AG04449 (cell line): ENCODE results near the gene PYCR2.

Experiments used
- CTCF ChIA-PET: fragments of 350-600 bp; formaldehyde crosslinking; extraction: SDS; loops from one replicate; lab custom pipeline; 2021; ENCODE audit warnings: antibody characterized with exemption; lab: Yijun Ruan, JAX
- POLR2A ChIA-PET: fragments of 400-600, 350-600 bp; formaldehyde crosslinking; extraction: SDS; loops from one replicate; lab custom pipeline; 2020; ENCODE audit warnings: antibody characterized with exemption, inconsistent platforms; lab: Yijun Ruan, JAX
- DNase-seq: peaks from one replicate; pipeline ENCODE4 v3.0.0-alpha.2; 2010; ENCODE audit warnings: low read depth, low spot score
- H3K4me3 ChIP-seq: 2 replicates; pipeline ENCODE4 v1.5.1; 2011; ENCODE audit warnings: low read depth, mild to moderate bottlenecking, control low read depth, low read length
- TF ChIP-seq, protein P1 (sequence below): IDR thresholded peaks from one replicate; pipeline ENCODE4 v1.5.1; 2011; ENCODE audit warnings: mild to moderate bottlenecking, moderate library complexity, low read length, control low read depth, inconsistent platforms; ENCODE audit not compliant: insufficient read depth; ENCODE audit errors: missing control alignments

PYCR2 gene

GRCh38 chr1:225908013-225908640 is 15.9 kb downstream of the PYCR2 start:
- CTCF ChIA-PET, result interaction anchor here (0.8 to 14.9 kb wide), 6 partner anchors 8 to 435 kb away, joined by 3 to 190 read pairs (median 3); no protein-coding TSS in a partner anchor
- H3K4me3 ChIP-seq, result no peak overlapping the region
- POLR2A ChIA-PET, result no interaction called here
- no peak for DNase-seq
- TF ChIP-seq, protein P1, sequence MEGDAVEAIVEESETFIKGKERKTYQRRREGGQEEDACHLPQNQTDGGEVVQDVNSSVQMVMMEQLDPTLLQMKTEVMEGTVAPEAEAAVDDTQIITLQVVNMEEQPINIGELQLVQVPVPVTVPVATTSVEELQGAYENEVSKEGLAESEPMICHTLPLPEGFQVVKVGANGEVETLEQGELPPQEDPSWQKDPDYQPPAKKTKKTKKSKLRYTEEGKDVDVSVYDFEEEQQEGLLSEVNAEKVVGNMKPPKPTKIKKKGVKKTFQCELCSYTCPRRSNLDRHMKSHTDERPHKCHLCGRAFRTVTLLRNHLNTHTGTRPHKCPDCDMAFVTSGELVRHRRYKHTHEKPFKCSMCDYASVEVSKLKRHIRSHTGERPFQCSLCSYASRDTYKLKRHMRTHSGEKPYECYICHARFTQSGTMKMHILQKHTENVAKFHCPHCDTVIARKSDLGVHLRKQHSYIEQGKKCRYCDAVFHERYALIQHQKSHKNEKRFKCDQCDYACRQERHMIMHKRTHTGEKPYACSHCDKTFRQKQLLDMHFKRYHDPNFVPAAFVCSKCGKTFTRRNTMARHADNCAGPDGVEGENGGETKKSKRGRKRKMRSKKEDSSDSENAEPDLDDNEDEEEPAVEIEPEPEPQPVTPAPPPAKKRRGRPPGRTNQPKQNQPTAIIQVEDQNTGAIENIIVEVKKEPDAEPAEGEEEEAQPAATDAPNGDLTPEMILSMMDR, result no peak

GRCh38 chr1:225907341-225907740 is 16.7 kb downstream of the PYCR2 start:
- TF ChIP-seq, protein P1, result no peak
- ChIA-PET POLR2A (no interaction called here), CTCF (interaction anchor here (0.6 to 1.5 kb wide), 4 partner anchors 15 to 433 kb away, joined by 3 to 5 read pairs (median 3); no protein-coding TSS in a partner anchor)
- no peak for DNase-seq
- H3K4me3 ChIP-seq, result no peak overlapping the region

DNA sequence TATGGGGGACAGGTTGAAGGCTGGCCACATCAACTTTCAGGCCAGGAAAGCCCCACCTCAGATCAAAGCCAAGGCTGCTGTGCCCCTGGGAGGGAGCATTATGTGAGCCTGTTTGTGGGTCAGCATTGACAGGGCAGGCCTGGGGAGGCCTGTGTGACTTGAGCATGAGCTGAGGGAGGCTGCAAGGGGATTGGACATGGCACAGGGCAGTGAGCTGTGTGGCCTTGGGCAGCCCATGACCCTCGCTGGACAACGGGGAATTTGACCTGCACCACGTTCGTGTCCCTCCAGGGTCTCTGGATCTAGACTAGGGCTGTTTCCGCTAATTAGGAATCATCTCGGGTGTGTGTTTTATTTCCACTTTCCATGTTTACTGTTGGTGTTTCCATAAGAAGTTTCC is 17.6 kb downstream of the PYCR2 start:
- TF ChIP-seq, protein P1, result no peak
- no peak overlapping the region for H3K4me3 ChIP-seq
- no peak for DNase-seq
- ChIA-PET CTCF (interaction anchor here (1.5 kb wide), 3 partner anchors 424 to 432 kb away, joined by 3 to 9 read pairs (median 5); no protein-coding TSS in a partner anchor), POLR2A (no interaction called here)

GRCh38 chr1:225903623-225904022 is 20.4 kb downstream of the PYCR2 start:
- POLR2A ChIA-PET, result no interaction called here
- TF ChIP-seq, protein P1, result no peak
- no peak overlapping the region for H3K4me3 ChIP-seq
- DNase-seq, result no peak
- CTCF ChIA-PET, result interaction anchor here (1.2 to 2.2 kb wide), 2 partner anchors 21 to 429 kb away, joined by 6 to 8 read pairs; partner anchors contain the start of gene TMEM63A

GRCh38 chr1:225899044-225899925 is 24.8 kb downstream of the PYCR2 start:
- DNase-seq, result no peak
- no peak overlapping the region for H3K4me3 ChIP-seq
- CTCF ChIA-PET, result interaction anchor here (1.6 to 6.9 kb wide), 3 partner anchors 9 to 425 kb away, joined by 3 to 45 read pairs (median 3); no protein-coding TSS in a partner anchor
- POLR2A ChIA-PET, result no interaction called here
- TF ChIP-seq, protein P1, result no peak
